HepG2 (cell line): Measurements from ENCODE around the gene MLH1. TPM values are rescaled to one million over a fixed set of nuclear protein-coding genes. Genes with fewer than 3 reads are reported as not detected.

Experiments used
- ATAC-seq: fragments of 200-7000 bp; cut with Tn5 transposase; 3 replicates; pipeline ENCODE4 v1.9.1; 2020; ENCODE audit warnings: mild to moderate bottlenecking, moderate library complexity
- BruUV-seq: library from RNA; stranded (reverse); fragments of 400-500 nt; replicated peaks from 2 replicates; lab custom pipeline; 2021; lab: Mats Ljungman, UMichigan
- CTCF ChIA-PET: fragments of 300-600 bp; formaldehyde crosslinking; extraction: SDS; loops from one replicate; lab custom pipeline; 2021; ENCODE audit warnings: low total read pairs, inconsistent platforms, low intra/inter-chr PET ratio; lab: Yijun Ruan, JAX
- POLR2A ChIA-PET: fragments of 350-600 bp; sonication (Branson Sonifier 250); formaldehyde crosslinking; loops from one replicate; lab custom pipeline; 2020; ENCODE audit warnings: antibody characterized with exemption, inconsistent platforms; lab: Yijun Ruan, JAX
- DNase-seq: peaks from one replicate; pipeline ENCODE4 v3.0.0-alpha.2; 2015; ENCODE audit warnings: low spot score
- FAIRE-seq: peaks from 3 replicates; lab custom pipeline; 2011; peaks lifted over from hg19 to GRCh38; lab: Jason Lieb, UNC
- H2AFZ ChIP-seq: one replicate; pipeline ENCODE4 v1.6.1; 2011; ENCODE audit warnings: low read length, inconsistent platforms
- H3K27ac ChIP-seq: fragments of 300-600 bp; 3 replicates; pipeline ENCODE4 v1.8.0; 2011; ENCODE audit warnings: mixed run types, mild to moderate bottlenecking, mixed read lengths, low read length, inconsistent platforms; ENCODE audit not compliant: insufficient read depth; ENCODE audit errors: extremely low read length
- H3K27me3 ChIP-seq, 2 experiments: fragments of 200-600 bp in 1 of 2; 2 replicates in 1 of 2; 3 replicates in 1 of 2; pipeline versions ENCODE4 v1.6.0 to v1.8.0; 2011; ENCODE audit warnings: low read length in 2 of 2, mild to moderate bottlenecking in 2 of 2, moderate library complexity in 2 of 2, inconsistent platforms in 1 of 2; ENCODE audit not compliant: insufficient read depth in 2 of 2, control insufficient read depth in 1 of 2
- H3K36me3 ChIP-seq, 2 experiments: fragments of 200-600 bp in 1 of 2; replicated peaks in 1 of 2; 2 replicates in 1 of 2; 3 replicates in 1 of 2; pipeline versions ENCODE4 v1.5.1 to v1.8.0; 2011; ENCODE audit warnings: low read length in 2 of 2, inconsistent platforms in 1 of 2; ENCODE audit not compliant: insufficient read depth in 2 of 2, control insufficient read depth in 1 of 2
- H3K4me1 ChIP-seq: 2 replicates; pipeline ENCODE4 v1.5.1; 2012; ENCODE audit warnings: low read length, inconsistent platforms; ENCODE audit not compliant: insufficient read depth
- H3K4me2 ChIP-seq: 2 replicates; pipeline ENCODE4 v1.6.0; 2011; ENCODE audit warnings: low read depth, low read length, inconsistent platforms
- H3K4me3 ChIP-seq, 3 experiments: fragments of 200-600 bp in 1 of 3; sonication (generic), shearing (Covaris generic) in 1 of 3; replicated peaks in 1 of 3; 2 replicates each; pipeline ENCODE4 v1.5.1; 2011 to 2016; ENCODE audit warnings: low read length in 3 of 3, inconsistent platforms in 2 of 3, low read depth in 2 of 3, mild to moderate bottlenecking in 2 of 3, control low read depth in 1 of 3, mixed read lengths in 1 of 3; ENCODE audit not compliant: insufficient read depth in 1 of 3
- H3K79me2 ChIP-seq: one replicate; pipeline ENCODE4 v1.6.1; 2011; ENCODE audit warnings: low read length, inconsistent platforms; ENCODE audit not compliant: insufficient read depth
- H3K9ac ChIP-seq: 2 replicates; pipeline ENCODE4 v1.6.0; 2011; ENCODE audit warnings: mild to moderate bottlenecking, low read depth, low read length, inconsistent platforms; ENCODE audit not compliant: insufficient read depth
- H3K9me3 ChIP-seq: 2 replicates; pipeline ENCODE4 v1.5.1; 2012; ENCODE audit warnings: mild to moderate bottlenecking, low read length
- H4K20me1 ChIP-seq: 2 replicates; pipeline ENCODE4 v1.6.0; 2011; ENCODE audit warnings: inconsistent platforms, mild to moderate bottlenecking, low read length, moderate library complexity; ENCODE audit not compliant: insufficient read depth
- FOXA3 ChIP-seq: IDR thresholded peaks from 2 replicates; pipeline ENCODE4 v1.6.1; 2016; ENCODE audit warnings: missing genetic modification reagents, missing compliant biosample characterization
- HOXA3 ChIP-seq: sonication (generic); formaldehyde crosslinking; IDR thresholded peaks from 2 replicates; pipeline ENCODE4 v1.5.0; 2020; ENCODE audit warnings: missing genetic modification reagents
- JDP2 ChIP-seq: sonication (generic); formaldehyde crosslinking; IDR thresholded peaks from 2 replicates; pipeline ENCODE4 v1.8.1; 2022; ENCODE audit warnings: missing genetic modification reagents, borderline replicate concordance
- KDM4B ChIP-seq: sonication (generic); formaldehyde crosslinking; IDR thresholded peaks from 2 replicates; pipeline ENCODE4 v1.4.0; 2020; ENCODE audit warnings: missing genetic modification reagents
- MAX ChIP-seq: IDR thresholded peaks from 2 replicates; pipeline ENCODE4 v1.6.1; 2012; ENCODE audit warnings: inconsistent platforms
- MLLT10 ChIP-seq: sonication (generic); formaldehyde crosslinking; IDR thresholded peaks from 2 replicates; pipeline ENCODE4 v1.4.0; 2020; ENCODE audit warnings: missing genetic modification reagents
- MZF1 ChIP-seq: sonication (generic); formaldehyde crosslinking; IDR thresholded peaks from 2 replicates; pipeline ENCODE4 v1.8.1; 2023; ENCODE audit warnings: mild to moderate bottlenecking, missing genetic modification reagents, borderline replicate concordance
- RBM22 ChIP-seq: fragments of 200-400 bp; formaldehyde crosslinking; optimal IDR thresholded peaks from 2 replicates; pipeline ENCODE3; 2017; ENCODE audit warnings: mild to moderate bottlenecking, low read length, moderate library complexity
- SRF ChIP-seq: IDR thresholded peaks from 2 replicates; pipeline ENCODE4 v1.6.1; 2011; ENCODE audit warnings: mild to moderate bottlenecking, low read depth, low read length, moderate library complexity
- TCF12 ChIP-seq, 2 experiments: fragments of 450-650 bp in 1 of 2; sonication (generic) in 1 of 2; formaldehyde crosslinking in 1 of 2; IDR thresholded peaks; 2 replicates each; pipeline versions ENCODE4 v1.6.1 to v1.8.0; 2017 to 2022; ENCODE audit warnings: antibody characterized with exemption in 1 of 2, mild to moderate bottlenecking in 1 of 2, missing genetic modification reagents in 1 of 2, moderate library complexity in 1 of 2
- ZNF235 ChIP-seq: sonication (generic); formaldehyde crosslinking; IDR thresholded peaks from 2 replicates; pipeline ENCODE4 v1.8.1; 2023; ENCODE audit warnings: mild to moderate bottlenecking, missing genetic modification reagents, borderline replicate concordance
- ZNF737 ChIP-seq: sonication (generic); formaldehyde crosslinking; IDR thresholded peaks from 2 replicates; pipeline ENCODE4 v1.5.0; 2020; ENCODE audit warnings: missing genetic modification reagents, mild to moderate bottlenecking, borderline replicate concordance
- WGBS: methylation state at CpG from one replicate; pipeline ENCODE4 v1.1.6; 2017; ENCODE audit warnings: low lambda C conversion rate; 5-methylcytosine and 5-hydroxymethylcytosine counted together
- in situ Hi-C: cut with HindIII; loops from 2 replicates; pipeline ENCODE4 v1.10.0; 2017; ENCODE audit warnings: low pct_unique_long_range_greater_than_20kb; ENCODE audit not compliant: extremely low pct_ligation_motif_present
- intact Hi-C: fragments of 100-400 bp; cut with micrococcal nuclease; formaldehyde crosslinking; loops from one replicate; pipeline ENCODE4 v1.10.0; 2022; ENCODE audit not compliant: unreplicated experiment
- polyA plus RNA-seq, 8 experiments: library from polyadenylated mRNA; depleted of rRNA in 3 of 8; stranded (reverse) in 7 of 8; unstranded in 1 of 8; fragments of >200 nt; fragmentation: Illumina TruSeq in 4 of 8; extraction: Trizol in 4 of 8; gene quantifications; 2 replicates each; pipeline versions ENCODE4 v1.2.1 to v1.2.3, GENCODE V29; 2011 to 2016; ENCODE audit warnings: low read depth in 4 of 8, missing spikeins in 1 of 8, mixed read lengths in 1 of 8; ENCODE audit not compliant: insufficient read depth in 1 of 8
- total RNA-seq, 5 experiments: library from RNA; depleted of rRNA; stranded (reverse); fragments of >200 nt; fragmentation: Illumina TruSeq; extraction: Trizol; gene quantifications; 2 replicates each; pipeline ENCODE4 v1.2.3, GENCODE V29; 2016; ENCODE audit warnings: low read depth in 1 of 5

The MLH1 gene
- total and polyA plus RNA-seq, 2 of the 13 experiments (the other 11 are each of a cell fraction or from before 2014, with no cell fraction given): 29.5 to 70.8 TPM

GRCh38 chr3:37087870-37088269 lies 94.6 kb downstream of the MLH1 start:
- DNase-seq (no peak), FAIRE-seq (no peak), ATAC-seq (no peak)
- Histone ChIP-seq H3K27me3 (no peaks in the 10 kb centered on the region), H2AFZ (no peak overlapping the region), H3K9ac (no peak overlapping the region), H4K20me1 (no peaks in the 10 kb centered on the region), H3K9me3 (no peaks in the 10 kb centered on the region), H3K4me3 (no peak overlapping the region), H3K79me2 (no peaks in the 10 kb centered on the region), H3K27ac (no peak overlapping the region), H3K36me3 (peaks cover 0 to 23% of the 10 kb centered on the region in 2 experiments; a peak in 3 of 5 replicates), H3K4me1 (peaks cover 3% of the 10 kb centered on the region), H3K4me2 (no peak overlapping the region)
- ChIA-PET POLR2A (no interaction called here), CTCF (no interaction called here)
- in situ Hi-C loops: no loop called here
- BruUV-seq: no TSS peak
- no peak for TF ChIP-seq SRF
- TF ChIP-seq HOXA3: no peak
- no peak for TF ChIP-seq TCF12 (IDR thresholded peaks at IDR 0.05)
- no peak for TF ChIP-seq TCF12 (CRISPR knock-in tag; IDR thresholded peaks at IDR 0.05)
- no peak for TF ChIP-seq RBM22
- TF ChIP-seq MAX: no peak
- TF ChIP-seq FOXA3 (CRISPR knock-in tag): no peak
- no peak for TF ChIP-seq MLLT10
- no peak for TF ChIP-seq KDM4B (CRISPR knock-in tag)
- TF ChIP-seq ZNF737: no peak
- no peak for TF ChIP-seq ZNF235
- no peak for TF ChIP-seq MZF1 (CRISPR knock-in tag)
- TF ChIP-seq JDP2 (CRISPR knock-in tag): no peak
- 77% methylated on average over 2 of the region's 2 CpGs for WGBS
- intact Hi-C loops: no loop called here
